Heart left ventricle (tissue), 13 donors: Measurements from ENCODE around the gene KDM6B.

Experiments
- POLR2A ChIP-seq, 2 donors: fragments of 450-650 bp; IDR thresholded peaks; one replicate each; pipeline ENCODE4 v1.6.1; 2017; ENCODE audit warnings: antibody characterized with exemption in 2 of 2, mild to moderate bottlenecking in 2 of 2, moderate library complexity in 2 of 2
- TF ChIP-seq, protein P1 (sequence below), 12 donors: fragments of 200-600 bp; sonication (generic) in 4 of 12; IDR thresholded peaks; one replicate each; pipeline versions ENCODE4 v1.5.0 to v1.8.0; 2018 to 2022; ENCODE audit warnings: antibody characterized with exemption in 12 of 12, mild to moderate bottlenecking in 5 of 12
- donor health status: ischemic (EF 13 %, LVEDD 7.1; RV severe dilation, severe dysfunction).
- donor health status: DM: no; HTN: yes; CAD: no.
- donor health status: DM: no; HTN: no; CAD: no.
- donor health status: ischemic (EF 25% LVEDD 6.9; RV normal size, moderate dysfunction).
- donor health status: ischemic (EF 25% LVEDD 5.7; RV mildly dilated, moderate dysfunction).
- donor health status: ischemic (EF 35%, LVEDD 5.7; RV mildly dilated, moderate dysfunction).
- donor health status: nonischemic (EF 11% LVEDD 7.7; RV severe dilation, severe dysfunction).
- donor health status: DM: yes; HTN: yes; CAD: no.
- donor health status: PGD.
- donor health status: ischemic (EF 29% LVEDD 5.4; RV normal size, mild dysfunction).
- donor health status: nonischemic (EF 23%, LVEDD 6.1; RV moderate dilation, normal function).

DNA sequence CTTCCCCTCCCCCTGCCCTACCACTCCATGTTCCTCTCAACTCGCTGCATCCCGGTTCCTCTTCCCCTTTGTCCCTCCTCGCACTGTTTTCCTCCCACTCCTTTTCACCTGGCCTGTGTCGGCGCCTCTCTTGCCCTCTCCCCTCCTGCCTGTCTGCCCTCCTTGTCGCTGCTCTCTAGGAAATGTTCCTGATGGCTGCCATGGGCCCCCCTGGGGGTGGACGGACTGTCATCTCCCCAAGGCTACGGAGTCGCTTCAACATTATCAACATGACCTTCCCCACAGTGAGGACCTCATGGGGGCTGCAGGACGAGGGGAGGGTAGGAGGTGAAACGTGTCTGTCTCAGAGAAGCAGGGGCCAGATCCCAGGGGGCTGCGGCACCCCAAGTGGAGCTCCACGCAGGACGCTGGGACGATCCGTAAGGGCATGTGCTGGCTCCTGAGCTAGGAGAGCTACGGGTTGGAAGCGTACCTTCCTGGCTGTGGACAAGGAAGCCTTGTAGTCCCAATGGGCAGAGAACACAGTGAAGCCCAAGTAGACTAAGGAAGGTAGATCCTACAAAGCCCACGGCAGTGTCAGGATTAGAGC is 39.8 kb upstream of the KDM6B start:
- TF ChIP-seq, protein P1, sequence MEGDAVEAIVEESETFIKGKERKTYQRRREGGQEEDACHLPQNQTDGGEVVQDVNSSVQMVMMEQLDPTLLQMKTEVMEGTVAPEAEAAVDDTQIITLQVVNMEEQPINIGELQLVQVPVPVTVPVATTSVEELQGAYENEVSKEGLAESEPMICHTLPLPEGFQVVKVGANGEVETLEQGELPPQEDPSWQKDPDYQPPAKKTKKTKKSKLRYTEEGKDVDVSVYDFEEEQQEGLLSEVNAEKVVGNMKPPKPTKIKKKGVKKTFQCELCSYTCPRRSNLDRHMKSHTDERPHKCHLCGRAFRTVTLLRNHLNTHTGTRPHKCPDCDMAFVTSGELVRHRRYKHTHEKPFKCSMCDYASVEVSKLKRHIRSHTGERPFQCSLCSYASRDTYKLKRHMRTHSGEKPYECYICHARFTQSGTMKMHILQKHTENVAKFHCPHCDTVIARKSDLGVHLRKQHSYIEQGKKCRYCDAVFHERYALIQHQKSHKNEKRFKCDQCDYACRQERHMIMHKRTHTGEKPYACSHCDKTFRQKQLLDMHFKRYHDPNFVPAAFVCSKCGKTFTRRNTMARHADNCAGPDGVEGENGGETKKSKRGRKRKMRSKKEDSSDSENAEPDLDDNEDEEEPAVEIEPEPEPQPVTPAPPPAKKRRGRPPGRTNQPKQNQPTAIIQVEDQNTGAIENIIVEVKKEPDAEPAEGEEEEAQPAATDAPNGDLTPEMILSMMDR (IDR thresholded peaks at IDR 0.05) = no peak
- no peak for TF ChIP-seq POLR2A (IDR thresholded peaks at IDR 0.05)
